HG02610 (cell line): Measurements from ENCODE around the gene SOX15.
"Not testable (repeated sequence)": the region's sequence is repeated elsewhere in the genome, so short reads cannot be mapped to it uniquely, and the experiment has no call there.

Experiments used
- ATAC-seq: cut with Tn5 transposase; IDR thresholded peaks from one replicate; pipeline ENCODE4 v1.9.1; 2021; ENCODE audit warnings: mild to moderate bottlenecking, moderate library complexity; ENCODE audit not compliant: unreplicated experiment

SOX15 gene

DNA sequence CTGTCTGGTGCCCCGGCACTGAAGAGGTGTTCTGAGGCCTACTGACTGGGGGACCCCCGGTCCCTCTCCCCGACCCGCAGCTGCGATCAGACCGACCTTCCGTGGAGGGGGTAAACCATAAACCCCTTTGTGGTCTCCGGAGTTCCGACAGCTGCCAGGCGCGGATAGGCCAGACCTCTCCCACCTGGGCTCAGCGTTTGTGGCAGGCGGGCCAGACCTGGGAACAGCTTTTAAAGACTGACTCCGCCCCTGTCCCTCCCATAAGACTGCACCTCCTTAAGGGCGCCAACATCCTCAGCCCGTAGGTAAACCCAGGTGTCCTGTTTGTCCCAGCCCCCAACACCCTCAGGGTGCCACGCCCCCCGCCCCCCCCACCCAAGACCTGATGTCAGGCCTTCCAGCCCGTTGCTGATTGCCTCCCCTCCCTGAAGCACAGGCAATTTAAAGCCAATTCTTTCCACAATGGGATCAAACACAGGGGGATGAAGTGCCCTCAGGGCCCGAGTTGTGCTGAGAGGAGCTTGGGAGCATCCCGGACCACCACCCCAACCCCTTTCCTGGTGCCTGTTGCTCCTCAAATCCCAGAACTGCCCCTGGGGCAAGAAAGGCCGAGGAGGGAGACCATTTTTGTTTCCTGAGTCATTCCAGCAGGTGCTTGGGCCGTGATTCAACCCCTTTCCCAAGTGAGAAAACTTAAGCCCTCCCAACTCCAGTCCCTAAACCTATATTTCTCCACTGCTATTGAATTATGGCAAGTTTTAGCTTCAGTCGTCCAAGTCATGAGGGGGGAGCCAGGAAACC is at the start of gene SOX15:
Gene SOX15, minus strand, starts transcription at position 204 of the 801 bp plus-strand sequence. CDS start 418 bp downstream, outside the sequence.
- ATAC-seq: no peak

DNA sequence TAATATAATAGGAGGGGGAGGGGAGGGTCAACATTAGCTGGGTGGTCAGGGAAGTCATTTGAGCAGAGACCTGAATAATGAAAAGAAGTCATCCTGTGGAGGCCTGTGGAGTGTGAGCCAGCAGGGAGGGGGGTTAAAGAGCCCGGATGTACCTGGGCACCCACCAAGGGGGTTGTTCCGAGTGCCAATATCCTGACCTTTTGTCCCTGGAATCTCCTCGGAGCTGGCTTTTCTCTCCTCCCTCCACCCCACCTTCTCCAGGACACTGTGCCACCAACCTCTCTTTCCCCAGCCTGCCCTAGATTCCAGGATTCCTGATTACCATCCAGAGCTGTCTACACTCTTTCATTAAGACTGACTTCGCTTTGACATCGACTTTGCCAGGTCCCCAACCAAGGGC is 46.3 kb upstream of the SOX15 start:
- ATAC-seq: no peak

DNA sequence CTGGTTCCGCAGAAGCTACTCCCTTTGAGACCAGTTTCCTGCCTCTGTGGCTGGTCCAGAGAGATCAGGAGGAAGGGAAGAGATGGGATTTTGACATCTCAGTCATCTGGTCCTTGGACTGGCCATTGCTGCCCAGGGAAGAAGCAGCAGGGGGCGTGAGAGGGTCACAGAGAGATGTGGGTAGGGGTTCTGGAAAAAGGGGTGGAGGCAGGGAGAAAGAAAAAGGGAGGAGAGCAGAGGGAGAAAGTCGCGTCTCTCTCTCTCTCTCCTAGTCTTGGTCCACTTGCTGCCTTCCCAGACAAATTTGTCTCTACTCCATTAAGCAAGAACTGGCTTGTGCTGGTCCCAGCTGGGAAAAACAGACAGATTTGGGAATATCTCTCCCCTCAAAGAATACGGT is 44.5 kb upstream of the SOX15 start:
- no peak for ATAC-seq

DNA sequence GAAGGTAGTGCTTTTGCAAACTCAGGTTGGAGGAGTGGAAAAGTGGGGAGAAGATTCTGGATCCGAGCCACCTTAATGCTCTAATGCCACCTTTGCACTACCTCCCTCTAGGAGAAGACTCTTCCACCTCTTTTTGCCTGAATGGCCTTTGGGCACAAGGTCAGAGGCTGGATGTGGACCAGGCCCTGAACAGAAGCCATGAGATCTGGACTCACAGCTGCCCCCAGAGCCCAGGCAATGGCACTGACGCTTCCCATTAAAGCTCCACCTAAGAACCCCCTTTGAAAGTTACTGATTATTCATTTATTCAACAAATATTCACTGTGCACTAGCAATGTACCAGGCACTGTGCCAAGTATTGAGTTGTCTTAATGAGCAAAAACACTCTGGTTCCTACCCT is 43.2 kb upstream of the SOX15 start:
- ATAC-seq: no peak

GRCh38 chr17:7632492-7632894 is 42.6 kb upstream of the SOX15 start:
- ATAC-seq: no peak

DNA sequence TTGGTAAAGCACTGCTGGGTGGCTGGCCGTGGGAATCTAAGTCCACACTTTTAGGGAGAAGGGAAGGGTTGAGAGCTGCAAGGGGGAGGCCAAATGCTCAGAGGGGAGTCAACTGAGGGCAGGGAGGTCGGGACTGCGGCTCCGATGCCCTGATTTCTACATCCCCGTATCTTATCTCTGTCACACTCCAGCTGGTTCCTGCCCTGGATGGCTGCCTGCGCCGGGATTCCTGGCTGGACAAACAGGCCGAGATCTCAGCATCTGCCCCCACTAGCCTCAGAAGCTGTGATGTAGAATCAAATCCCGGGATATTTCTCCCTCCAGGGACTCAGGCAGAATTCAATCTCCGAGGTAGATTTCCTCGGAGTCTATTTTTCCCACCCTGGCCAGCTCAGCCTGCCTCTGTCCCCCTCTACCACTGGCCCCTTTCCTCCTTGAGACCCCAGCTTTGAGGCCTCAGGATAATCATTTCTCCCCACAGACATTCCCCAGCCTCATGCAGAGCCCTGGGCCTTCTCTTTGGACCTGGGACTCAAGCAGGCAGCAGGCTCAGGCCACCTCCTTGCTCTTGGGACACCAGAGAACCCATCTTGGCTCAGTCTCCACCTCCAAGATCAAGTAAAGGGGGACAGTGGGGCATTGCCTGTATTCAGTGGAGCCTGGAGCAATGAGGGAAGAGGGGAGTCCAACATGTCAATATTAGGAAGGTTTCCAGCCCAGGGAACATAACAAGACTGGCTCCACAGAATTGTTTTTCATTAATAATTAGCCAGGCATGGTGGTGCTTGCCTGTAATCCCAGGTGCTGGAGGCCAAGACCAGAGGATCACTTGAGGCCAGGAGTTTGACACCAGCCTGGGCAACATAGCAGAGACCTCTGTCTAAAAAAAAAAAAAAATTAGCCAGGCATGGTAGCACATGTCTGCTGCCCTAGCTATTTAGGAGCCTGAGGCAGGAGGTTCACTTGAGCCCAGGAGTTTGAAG is 41.8 kb upstream of the SOX15 start:
- no peak for ATAC-seq

- no peak for ATAC-seq
These were observed 40.2 kb upstream of the SOX15 start, which contains the start of gene SHBG for GRCh38 chr17:7629939-7630571. Gene SHBG, plus strand, starts transcription at chr17:7630135. Its CDS starts 38 bp downstream, at chr17:7630173.

DNA sequence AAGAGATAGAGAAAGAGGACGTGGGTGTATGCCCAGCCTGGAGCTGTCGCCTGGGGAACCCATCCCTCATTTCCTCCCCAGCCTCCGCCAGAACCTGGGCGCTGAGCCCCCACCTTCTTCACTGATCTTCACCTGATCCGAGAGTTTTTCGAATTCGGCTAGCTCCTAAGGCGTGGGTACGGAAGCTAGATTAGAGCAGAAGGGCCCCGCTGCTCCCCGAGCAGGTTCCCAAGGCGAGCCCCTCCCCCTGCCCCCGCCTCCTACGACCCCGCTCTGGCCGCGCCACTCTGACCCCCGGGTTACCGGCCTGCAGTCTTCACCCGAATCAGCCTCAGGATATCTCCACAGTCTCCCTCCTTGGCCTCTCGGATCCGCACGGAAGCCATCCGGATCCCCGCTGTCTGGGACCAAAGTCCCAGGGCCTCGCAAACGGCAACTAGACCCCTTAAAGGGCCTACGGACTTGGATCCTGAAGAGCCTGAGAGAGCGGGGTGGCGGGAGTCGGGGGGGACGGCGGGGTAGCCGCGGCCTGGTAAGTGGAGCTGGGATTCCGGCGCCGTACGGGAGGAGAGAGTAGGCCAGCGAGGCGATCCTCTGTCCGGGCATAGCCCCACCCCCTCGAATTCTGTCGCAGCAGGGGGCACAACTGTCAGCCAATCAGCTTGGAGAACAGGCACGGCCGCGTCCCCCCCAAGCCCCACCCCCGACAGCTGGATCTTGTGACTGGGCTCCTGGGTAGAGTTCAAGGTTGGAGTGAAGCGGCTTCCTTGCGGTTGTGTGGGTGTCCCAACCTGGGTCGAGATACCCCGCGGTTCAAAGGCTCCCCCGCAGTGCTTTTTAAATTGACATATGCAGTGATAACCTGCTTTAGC is 37.6 kb upstream of the SOX15 start, which contains the start of gene SAT2:
Gene SAT2, minus strand, starts transcription at position 572 of the 872 bp plus-strand sequence. Its CDS starts 186 bp downstream, at position 386.
- ATAC-seq: peak; percentile 89

DNA sequence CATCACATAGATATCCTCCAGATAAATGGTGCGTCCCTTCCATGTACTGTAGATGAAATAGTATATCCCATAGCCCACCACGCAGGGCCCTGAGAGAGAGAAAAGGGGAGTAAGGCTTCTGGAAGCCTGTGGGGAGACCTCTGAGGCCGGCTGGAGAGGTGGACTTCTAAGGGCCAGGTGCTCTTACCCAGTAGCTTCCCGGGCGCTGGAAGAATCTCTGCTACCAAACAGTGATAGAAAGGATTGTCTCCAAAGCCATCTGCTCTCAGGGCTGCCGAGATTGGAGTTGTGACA is 37.0 kb upstream of the SOX15 start:
- no peak for ATAC-seq

DNA sequence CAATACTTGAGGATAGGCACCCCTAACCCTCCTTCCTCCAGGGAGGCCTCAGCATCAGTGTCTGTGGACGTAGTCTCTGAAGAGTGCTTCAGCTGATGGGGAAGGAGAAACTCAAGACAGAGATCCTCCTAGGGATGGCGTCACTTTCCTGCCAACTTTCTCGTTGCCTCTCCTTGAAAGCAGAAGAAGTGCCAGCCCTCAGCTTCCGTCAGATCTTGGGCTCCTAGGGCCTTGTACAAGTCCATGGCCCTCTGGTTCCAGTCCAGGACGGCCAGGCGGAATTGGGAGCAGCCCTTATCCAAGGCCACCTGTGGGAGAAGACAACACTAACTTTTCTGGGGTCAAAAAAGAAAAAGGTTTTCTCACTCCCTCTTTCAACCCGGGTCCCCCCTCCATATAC is 36.4 kb upstream of the SOX15 start:
- ATAC-seq: no peak

DNA sequence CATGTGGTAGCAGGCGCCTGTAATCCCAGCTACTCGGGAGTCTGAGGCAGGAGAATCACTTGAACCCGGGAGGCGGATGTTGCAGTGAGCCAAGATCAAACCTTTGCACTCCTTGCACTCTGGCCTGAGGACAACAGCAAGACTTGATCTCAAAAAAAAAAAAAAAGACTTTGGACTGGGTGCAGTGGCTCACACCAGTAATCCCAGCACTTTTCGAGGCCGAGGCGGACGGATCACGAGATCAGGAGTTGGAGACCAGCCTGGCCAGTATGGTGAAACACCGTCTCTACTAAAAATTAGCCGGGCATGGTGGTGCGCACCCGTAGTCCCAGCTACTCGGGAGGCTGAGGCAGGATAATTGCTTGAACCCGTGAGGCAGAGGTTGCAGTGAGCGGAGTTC is 35.9 kb upstream of the SOX15 start:
- ATAC-seq: not testable (repeated sequence)

DNA sequence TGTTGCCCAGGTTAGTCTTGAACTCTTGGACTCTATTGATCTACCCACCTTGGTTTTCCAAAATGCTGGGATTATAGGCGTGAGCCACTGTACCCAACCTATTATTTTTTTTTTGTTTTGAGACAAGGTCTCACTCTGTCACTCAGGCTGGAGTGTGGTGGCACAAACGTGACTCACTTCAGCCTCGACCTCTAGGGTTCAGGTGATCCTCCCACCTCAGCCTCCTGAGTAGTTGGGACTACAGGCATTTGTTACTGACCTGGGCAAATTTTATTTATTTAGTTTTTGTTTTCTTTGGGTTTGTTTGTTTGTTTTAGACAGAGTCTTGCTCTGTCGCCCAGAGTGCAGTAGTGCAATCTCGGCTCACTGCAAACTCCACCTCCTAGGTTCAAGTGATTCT is 33.8 kb upstream of the SOX15 start:
- ATAC-seq: no peak

DNA sequence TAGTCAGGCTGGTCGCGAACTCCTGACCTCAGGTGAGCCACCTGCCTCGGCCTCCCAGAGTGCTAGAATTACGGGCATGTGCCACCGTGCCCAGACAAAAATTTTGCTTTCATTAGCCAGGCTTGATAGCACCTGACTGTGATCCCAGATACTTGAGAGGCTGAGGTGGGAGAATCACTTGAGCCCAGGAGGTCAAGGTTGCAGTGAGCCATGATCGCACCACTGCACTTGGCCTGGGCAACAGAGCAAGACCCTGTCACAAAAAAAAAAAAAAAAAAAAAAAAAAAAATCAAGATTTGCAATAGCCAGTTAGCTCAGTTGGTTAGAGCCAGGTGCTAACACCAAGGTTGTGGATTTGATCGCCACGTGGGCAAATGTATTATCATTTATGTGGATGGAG is 30.9 kb upstream of the SOX15 start:
- ATAC-seq: no peak

GRCh38 chr17:7618608-7619007 is 28.7 kb upstream of the SOX15 start:
- ATAC-seq: no peak

DNA sequence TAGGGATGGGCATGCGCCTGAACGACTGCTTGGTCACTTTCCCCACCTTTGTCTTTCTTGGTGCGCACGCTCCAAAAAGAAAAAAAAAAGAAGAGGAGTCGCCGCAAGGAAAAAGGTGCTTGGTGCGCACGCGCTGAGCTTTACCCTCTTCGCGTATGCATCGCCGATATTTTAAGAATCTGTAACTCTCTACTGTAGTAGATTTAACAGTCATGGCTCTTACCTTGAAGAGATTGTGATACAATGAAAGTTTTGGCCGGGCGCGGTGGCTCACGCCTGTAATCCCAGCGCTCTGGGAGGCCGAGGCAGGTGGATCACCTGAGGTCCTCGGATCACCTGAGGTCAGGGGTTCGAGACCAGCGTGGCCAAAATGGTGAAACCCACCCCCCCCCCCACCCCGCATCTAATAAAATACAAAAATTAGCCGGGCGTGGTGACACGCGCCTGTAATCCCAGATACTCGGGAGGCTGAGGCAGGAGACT is 25.4 kb upstream of the SOX15 start:
- ATAC-seq: no peak

GRCh38 chr17:7614425-7615264 is 24.8 kb upstream of the SOX15 start, which contains the start of gene FXR2:
Gene FXR2, minus strand, starts transcription at chr17:7614897. Its CDS starts 365 bp downstream, at chr17:7614532.
- ATAC-seq: peak; percentile 88

DNA sequence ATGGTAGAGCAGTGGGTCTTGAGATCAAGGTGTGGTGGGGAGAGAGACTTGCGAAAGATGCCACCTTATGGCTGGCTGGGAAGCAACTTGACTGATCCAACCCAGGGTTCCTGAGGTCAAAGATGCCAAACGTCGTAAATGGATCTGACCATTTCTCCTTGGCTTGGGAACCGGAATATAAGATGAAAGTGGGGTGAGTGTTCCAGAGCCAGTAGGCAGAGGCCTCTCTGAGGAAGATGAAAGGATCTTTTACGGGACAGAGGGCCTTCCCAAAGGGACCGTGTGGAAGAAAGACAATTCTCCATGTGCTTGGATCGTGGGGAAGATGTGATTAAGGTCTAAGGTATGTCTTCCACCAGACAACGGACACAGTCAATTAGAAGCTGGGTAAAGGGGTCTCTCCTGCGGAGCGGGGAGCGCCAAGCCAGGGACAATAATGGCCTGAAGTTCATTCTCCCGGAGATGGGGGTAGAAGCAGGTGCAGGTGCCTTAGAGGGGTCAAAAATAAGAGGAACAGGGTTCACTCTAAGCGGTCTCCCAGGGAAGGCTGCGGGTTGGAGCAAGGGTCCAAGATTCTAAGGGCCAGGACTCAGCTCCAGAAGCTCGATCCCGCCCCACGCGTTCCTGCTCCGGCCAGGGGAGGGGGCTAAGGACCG is 24.0 kb upstream of the SOX15 start:
- ATAC-seq: no peak

- ATAC-seq: no peak
These were observed 22.4 kb upstream of the SOX15 start for GRCh38 chr17:7612294-7612640.
